Nucleus accumbens (tissue), 56 donors: ENCODE measurements around the gene CCDC88C.
"Not testable (repeated sequence)": the region's sequence is repeated elsewhere in the genome, so short reads cannot be mapped to it uniquely, and the experiment has no call there.

Experiments
- DNase-seq, 56 donors: peaks; one replicate each; lab custom pipeline; 2025; lab: John Stamatoyannopoulos, UW

Gene CCDC88C

GRCh38 chr14:91280129-91280528, 137.5 kb downstream of the CCDC88C start:
- no peak for DNase-seq

GRCh38 chr14:91279354-91279753, 138.3 kb downstream of the CCDC88C start:
- DNase-seq: no peak

GRCh38 chr14:91278383-91278715, 139.3 kb downstream of the CCDC88C start:
- no peak for DNase-seq

GRCh38 chr14:91277546-91278382, 139.9 kb downstream of the CCDC88C start:
- no peak for DNase-seq

- DNase-seq: no peak
Observed at GRCh38 chr14:91274796-91275195, 142.8 kb downstream of the CCDC88C start.

- no peak for DNase-seq
Observed at GRCh38 chr14:91273885-91274273, 143.7 kb downstream of the CCDC88C start.

GRCh38 chr14:91273273-91273884, 144.2 kb downstream of the CCDC88C start:
- DNase-seq: no peak

- peak in 19 of 56 donors; percentile 13 to 66 (median 31) for DNase-seq
Observed at GRCh38 chr14:91272341-91273272, 145.0 kb downstream of the CCDC88C start.

- no peak for DNase-seq
Observed at GRCh38 chr14:91271639-91272038, 146.0 kb downstream of the CCDC88C start.

- no peak for DNase-seq
Observed at GRCh38 chr14:91270619-91271018, 147.0 kb downstream of the CCDC88C start.

GRCh38 chr14:91270188-91270587, 147.4 kb downstream of the CCDC88C start:
- no peak for DNase-seq

GRCh38 chr14:91269076-91269991, 148.3 kb downstream of the CCDC88C start:
- DNase-seq: peak in 11 of 56 donors; percentile 16 to 45 (median 32)

- no peak for DNase-seq
Observed at GRCh38 chr14:91267965-91268437, 149.6 kb downstream of the CCDC88C start.

- not testable (repeated sequence) for DNase-seq
Observed at GRCh38 chr14:91266276-91266675, 151.3 kb downstream of the CCDC88C start.

- no peak for DNase-seq
Observed at GRCh38 chr14:91265404-91265803, 152.2 kb downstream of the CCDC88C start.

- no peak for DNase-seq
Observed at GRCh38 chr14:91264151-91265150, 153.2 kb downstream of the CCDC88C start.

GRCh38 chr14:91263329-91263728, 154.3 kb downstream of the CCDC88C start:
- DNase-seq: no peak

- no peak for DNase-seq
Observed at GRCh38 chr14:91261986-91262549, 155.6 kb downstream of the CCDC88C start.
